Measurements from ENCODE around the gene TSN.

The TSN gene

GRCh38 chr2:121716126-121716525 is 39.3 kb upstream of the TSN start:
- H3K4me3 ChIP-seq (ENCODE audit: low read depth, low read length) = no peak overlapping the region
- TF ChIP-seq CTCF (IDR thresholded peaks at IDR 0.05; ENCODE audit: insufficient read depth, low read depth, low read length, missing control alignments) = no peak
- DNase-seq (ENCODE audit: low read depth) = no peak

GRCh38 chr2:121717529-121717928 is 37.9 kb upstream of the TSN start:
- no peak for DNase-seq (ENCODE audit: low read depth)
- no peak overlapping the region for H3K4me3 ChIP-seq (ENCODE audit: low read depth, low read length)
- no peak for TF ChIP-seq CTCF (IDR thresholded peaks at IDR 0.05; ENCODE audit: insufficient read depth, low read depth, low read length, missing control alignments)

- no peak overlapping the region for H3K4me3 ChIP-seq (ENCODE audit: low read depth, low read length)
- no peak for DNase-seq (ENCODE audit: low read depth)
Measured at GRCh38 chr2:121721926-121722325, 33.5 kb upstream of the TSN start.

GRCh38 chr2:121722479-121722878 is 33.0 kb upstream of the TSN start:
- DNase-seq (ENCODE audit: low read depth) = no peak
- TF ChIP-seq CTCF (IDR thresholded peaks at IDR 0.05; ENCODE audit: insufficient read depth, low read depth, low read length, missing control alignments) = no peak
- no peak overlapping the region for H3K4me3 ChIP-seq (ENCODE audit: low read depth, low read length)

More at GRCh38 chr2:121721926-121722325, 33.5 kb upstream of the TSN start:
- no peak for TF ChIP-seq CTCF (IDR thresholded peaks at IDR 0.05; ENCODE audit: insufficient read depth, low read depth, low read length, missing control alignments)

- TF ChIP-seq CTCF (IDR thresholded peaks at IDR 0.05; ENCODE audit: insufficient read depth, low read depth, low read length, missing control alignments) = no peak
- H3K4me3 ChIP-seq (ENCODE audit: low read depth, low read length) = no peak overlapping the region
- DNase-seq (ENCODE audit: low read depth) = no peak
Measured at GRCh38 chr2:121723316-121723715, 32.1 kb upstream of the TSN start.

GRCh38 chr2:121727332-121727731 is 28.1 kb upstream of the TSN start:
- DNase-seq (ENCODE audit: low read depth) = no peak
- no peak for TF ChIP-seq CTCF (IDR thresholded peaks at IDR 0.05; ENCODE audit: insufficient read depth, low read depth, low read length, missing control alignments)
- no peak overlapping the region for H3K4me3 ChIP-seq (ENCODE audit: low read depth, low read length)

- no peak for TF ChIP-seq CTCF (IDR thresholded peaks at IDR 0.05; ENCODE audit: insufficient read depth, low read depth, low read length, missing control alignments)
- no peak overlapping the region for H3K4me3 ChIP-seq (ENCODE audit: low read depth, low read length)
Measured at GRCh38 chr2:121727950-121728349, 27.5 kb upstream of the TSN start.

More at GRCh38 chr2:121727950-121728349, 27.5 kb upstream of the TSN start:
- no peak for DNase-seq (ENCODE audit: low read depth)
